ENCODE measurements around the gene ANXA2.

The ANXA2 gene

GRCh38 chr15:60386615-60387014 is 11.2 kb downstream of the ANXA2 start:
- no peak for DNase-seq

DNA sequence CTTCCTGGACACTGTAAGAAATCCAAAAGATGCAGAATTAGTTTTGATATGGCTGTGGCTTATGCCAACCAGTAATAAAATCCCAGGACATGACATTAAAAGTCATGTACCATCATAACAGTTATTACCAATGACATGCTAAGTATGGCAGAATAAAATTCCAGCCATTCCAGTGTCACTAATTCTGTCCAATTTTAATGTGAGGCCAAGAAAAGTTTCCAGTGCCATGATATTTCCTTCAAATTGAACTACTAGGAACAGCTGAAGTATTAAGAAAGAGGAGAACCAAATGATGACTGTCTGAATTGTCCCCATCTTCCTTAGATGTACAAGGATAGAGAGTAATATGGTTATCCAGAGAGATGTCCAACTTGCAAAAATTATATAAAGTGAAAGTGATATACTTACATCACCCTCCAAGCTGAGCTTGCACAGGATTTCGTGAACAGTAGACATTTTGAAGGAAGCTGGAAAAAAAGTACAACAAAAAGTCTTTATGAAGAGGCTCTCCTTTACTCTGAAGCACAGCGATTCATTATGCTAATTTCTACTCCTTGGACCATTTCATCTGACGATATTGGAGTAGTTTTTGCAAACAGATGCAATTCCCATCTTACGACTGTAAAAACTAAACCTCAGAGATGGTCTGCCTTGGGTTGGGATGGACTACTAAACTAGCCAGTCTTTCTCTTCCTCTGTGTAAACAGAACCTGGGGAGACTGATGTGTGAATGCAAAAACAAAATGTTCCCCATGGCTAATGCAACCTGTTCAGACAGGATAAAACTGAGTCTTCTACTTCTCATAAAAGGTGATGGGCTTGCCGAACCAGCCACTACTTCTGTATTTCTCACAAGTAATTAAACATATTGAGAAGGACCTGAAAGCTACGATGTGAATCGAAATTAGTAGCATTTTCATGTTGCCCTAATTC is 11.9 kb downstream of the ANXA2 start:
- DNase-seq, result no peak

GRCh38 chr15:60384526-60385126 is 13.2 kb downstream of the ANXA2 start:
- no peak for DNase-seq

DNA sequence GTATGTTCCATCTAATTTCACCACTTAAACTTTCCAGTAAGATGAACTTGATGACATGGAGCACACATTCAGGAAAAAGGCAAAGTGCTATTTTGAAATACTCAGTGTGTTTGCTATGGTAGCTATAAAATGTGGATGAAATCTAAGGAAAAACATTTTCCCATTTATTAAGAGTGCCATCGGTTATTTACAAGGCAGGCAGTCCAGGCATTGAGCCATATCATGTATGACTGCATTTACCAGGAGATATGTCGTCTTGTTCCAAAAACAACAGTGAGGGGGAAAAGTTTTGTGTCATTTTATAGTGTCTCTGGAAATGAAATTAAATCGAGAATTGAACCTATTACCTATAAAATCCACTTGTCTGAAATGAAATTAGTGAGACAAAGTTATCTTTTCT is 13.7 kb downstream of the ANXA2 start:
- no peak for DNase-seq

DNA sequence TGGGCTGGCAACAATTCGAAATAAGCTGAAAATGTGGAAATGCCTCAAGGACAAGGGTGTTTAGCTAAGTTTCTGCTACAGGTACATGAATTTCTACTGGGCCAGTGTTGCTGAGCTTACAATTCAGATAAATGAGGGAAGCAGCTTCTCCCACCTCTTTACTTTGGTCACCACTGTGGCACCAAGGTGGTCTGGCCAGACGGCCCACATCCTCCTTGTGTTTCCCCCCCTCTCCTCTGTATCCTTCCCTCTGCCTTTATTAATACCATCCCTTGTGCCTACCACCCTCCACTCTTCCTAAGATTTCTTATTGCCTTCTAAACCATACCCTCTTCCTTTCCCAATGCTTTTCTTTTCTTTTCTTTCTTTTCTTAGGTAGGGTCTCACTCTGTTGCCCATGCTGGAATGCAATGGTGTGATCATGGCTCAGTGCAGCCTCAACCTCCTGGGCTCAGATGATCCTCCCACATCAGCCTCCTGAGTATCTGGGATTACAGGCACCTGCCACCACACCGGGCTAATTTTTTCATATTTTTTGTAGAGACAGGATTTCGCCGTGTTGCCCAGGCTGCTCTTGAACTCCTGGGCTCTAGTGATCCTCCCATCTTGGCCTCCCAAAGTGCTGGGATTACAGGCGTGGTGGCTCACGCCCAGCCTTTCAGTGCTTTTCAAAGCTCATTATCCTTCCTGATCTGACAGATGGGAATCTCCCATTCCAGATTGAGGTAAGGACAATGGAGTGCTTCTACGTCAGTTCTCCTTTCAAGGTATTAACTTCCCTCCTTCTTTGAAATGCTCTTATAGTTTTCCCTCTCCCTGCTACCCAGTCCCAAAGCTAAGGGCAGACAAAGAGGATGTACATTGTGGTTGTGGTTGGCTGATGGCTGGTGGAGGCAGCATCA is 14.8 kb downstream of the ANXA2 start:
- DNase-seq, result no peak

DNA sequence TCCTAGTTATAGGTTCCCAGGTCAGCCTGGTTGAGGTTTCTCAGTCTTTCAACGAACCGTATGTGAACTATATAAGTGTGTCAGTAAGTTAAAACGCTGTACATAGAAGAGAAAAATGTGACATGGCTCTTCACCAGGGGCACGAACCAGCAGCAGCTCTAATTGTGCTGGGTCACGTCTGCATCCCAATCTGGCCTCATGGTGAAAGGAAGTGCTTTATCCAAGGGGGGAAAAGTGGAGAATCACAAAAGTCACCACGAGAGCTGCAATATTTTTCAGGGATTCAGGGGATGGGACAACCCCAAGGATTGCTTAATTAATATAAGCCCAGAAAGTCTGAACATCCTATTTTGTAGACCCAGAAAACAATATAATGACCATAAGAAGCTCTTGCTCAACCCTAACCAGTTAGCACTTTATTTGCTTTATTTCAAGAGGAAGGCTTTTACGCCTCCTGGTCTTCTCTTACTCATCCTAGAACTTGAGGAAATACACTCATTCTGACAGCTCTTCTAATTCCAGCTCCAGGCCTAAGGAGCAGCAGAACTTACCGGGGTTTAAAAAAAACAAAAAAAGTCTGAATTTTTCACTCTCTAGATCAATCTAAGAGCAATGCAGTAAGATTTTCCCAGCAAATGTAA is 16.5 kb downstream of the ANXA2 start:
- DNase-seq, result no peak

DNA sequence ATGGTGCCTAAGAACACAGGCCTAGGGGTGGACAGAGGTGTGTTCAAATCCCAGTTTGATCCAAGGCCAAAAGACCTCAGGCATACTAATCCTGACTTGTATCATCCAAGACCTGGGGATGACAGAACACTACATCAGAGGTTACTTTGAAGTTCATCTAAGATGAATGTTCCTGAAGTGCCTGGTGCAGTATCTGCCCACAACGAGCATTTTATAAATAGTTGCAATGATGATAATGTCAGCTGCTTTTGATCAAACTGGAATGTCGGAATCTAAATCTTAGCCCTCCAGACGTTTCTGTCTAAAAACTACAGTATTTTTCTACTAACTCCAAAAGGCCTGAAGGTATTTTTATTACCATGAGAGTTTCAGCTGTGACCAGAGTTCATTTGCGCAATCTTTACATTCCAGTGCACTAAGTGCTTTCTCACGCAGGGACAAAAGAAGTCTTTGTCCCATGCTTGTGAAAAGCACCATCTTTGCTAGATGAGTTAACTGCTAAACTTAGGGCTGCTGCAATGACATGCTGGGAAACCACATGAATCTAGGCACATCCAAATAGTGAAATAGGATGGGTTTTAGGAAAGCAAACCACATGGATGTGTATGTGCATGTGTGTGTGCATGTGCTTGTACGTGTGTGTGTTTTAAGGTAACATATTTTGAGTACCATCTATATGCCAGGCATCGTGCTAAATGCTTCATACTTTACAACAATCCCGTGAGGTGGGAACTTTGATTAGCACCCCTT is 18.1 kb downstream of the ANXA2 start:
- DNase-seq, result no peak

DNA sequence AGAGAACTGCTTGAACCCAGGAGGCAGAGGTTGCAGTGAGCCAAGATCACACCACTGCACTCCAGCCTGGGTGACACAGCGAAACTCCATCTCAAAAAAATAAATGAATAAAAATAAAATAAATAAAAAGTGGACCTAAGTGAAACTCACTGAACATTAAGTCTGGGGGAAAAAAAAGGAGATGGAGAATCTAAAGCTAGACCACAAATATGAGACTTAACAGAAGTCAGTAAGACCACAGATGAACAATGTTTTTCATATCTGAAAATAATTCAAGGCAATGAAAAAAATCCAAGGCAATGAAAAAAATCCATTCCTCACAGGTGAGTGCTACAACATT is 18.6 kb downstream of the ANXA2 start:
- DNase-seq, result no peak

- no peak for DNase-seq
Observed at GRCh38 chr15:60376677-60377095, 21.1 kb downstream of the ANXA2 start.

DNA sequence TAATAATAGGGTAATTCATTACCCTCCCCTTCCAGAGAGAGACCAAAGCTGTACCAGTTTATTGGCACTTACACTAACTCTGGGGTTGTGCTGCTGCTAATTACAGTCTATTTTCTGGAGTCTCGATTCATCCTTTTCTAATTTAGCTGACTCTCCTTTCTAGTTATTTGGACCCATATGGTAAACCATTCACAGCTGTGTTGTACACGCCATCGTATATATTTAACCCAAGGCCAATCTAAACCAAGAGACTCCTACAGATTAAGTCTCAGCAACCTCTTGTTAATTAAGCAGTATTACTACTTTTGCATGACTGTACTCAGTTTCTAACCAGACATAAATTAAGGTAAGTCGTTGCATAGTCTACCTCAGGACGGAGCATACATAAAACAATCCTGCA is 22.5 kb downstream of the ANXA2 start:
- no peak for DNase-seq

DNA sequence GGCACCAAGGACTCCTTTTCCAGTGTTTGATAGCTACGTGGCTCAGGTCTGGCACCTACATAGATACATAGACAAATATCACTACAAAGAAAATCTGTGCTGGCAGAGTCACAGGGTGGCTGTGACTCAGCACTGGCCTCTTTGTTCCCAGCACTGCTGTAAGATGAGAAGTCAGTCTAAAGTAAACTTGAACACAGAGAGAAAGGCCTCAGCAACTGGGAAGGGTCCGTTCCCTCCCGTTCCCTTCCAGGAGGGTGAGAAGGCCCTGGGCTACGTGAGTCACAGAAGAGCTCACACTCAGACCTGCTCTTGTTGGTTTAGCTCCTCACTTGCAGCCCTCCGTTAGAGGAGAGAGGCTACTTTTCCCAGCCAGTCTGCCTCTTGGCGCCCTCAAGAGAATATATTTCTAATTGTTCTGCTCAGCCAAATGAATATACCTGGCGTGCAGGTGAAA is 23.1 kb downstream of the ANXA2 start:
- DNase-seq, result no peak

- DNase-seq, result no peak
Observed at GRCh38 chr15:60374209-60374608, 23.6 kb downstream of the ANXA2 start.

DNA sequence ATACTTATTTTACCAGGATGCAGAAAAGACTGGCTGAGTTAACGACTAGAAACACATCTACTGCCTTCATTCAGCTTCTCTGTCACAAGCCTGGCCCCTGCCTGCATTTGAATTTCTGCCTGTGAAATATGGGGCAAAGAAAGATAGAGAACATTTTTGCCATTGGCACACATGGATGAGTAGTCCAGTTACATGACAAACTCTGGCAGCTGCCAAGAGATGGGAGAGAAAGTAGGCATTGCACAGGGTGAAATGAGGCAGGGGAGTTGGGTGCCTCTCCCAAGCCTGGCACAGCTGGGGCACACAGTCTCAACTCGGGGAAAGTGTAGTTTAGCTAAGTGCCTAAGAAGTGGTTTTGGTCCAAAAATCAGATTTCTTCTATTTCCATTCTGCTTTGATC is 24.0 kb downstream of the ANXA2 start:
- DNase-seq, result no peak

DNA sequence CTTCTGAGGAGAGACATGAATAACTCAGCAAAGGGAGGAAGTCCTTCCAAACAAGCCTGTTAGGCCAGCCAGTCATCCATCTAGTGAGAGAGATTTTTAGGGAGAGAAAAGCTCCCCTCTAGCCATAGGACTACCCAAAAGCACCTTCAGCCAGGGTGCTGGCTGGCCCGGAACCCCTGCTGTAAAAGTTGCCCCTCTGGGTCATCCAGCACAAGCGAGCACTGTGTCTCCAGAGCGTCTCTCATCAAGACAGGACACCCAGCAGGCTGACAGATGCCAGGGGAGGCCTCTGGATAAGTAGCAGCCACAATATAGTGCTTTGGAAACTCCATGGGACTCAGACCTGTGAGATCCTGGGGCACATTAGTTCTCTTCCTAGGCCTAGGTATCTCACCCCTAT is 24.5 kb downstream of the ANXA2 start:
- no peak for DNase-seq

DNA sequence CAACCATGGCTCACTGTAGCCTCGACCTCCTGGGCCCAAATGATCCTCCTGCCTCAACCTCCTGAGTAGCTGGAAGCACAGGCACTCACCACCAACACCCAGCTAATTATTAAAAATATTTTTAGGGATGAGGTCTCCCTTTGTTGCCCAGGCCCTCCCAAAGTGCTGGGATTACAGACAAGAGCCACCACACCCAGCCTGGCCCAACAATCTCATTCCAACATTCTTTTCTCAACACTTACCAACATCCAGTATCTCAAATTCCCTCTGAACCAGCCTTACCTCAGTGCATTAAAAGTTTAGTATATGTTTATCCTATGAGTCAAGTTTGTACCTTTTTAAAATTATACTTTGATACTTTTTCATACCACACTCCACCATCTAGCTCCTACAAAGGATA is 25.0 kb downstream of the ANXA2 start:
- DNase-seq, result no peak

DNA sequence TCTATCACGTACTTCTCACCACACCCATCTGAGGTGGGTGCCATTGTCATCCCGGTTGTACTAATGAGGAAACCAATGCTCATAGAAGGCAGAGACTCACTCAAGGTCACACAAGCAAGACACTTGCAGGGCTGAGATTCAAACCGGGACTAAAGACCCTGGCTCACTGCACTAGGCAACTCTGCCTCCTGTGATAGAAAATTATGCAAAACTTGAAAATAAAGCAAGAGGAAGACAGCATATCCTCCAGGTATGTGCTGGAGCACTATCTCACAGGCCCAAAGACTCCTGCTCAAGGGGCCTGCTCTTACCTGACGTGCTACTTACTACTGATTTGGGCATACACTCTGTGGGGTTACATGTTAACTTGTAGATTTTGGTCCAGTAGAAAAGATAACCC is 25.6 kb downstream of the ANXA2 start:
- DNase-seq, result no peak

GRCh38 chr15:60371175-60372051 is 26.4 kb downstream of the ANXA2 start:
- peak; percentile 23 to 25 for DNase-seq

- DNase-seq, result no peak
Observed at GRCh38 chr15:60370869-60371136, 27.0 kb downstream of the ANXA2 start.

GRCh38 chr15:60370105-60370868 is 27.5 kb downstream of the ANXA2 start:
- no peak for DNase-seq

- DNase-seq, result no peak
Observed at GRCh38 chr15:60369696-60370095, 28.1 kb downstream of the ANXA2 start.

GRCh38 chr15:60364612-60364924 is 33.2 kb downstream of the ANXA2 start:
- no peak for DNase-seq

Data from stimulated activated CD4-positive, alpha-beta T cell treated with anti-CD3 and anti-CD28 coated beads, Interleukin-2, amount 100 ng/mL, for 24 hours (primary cell).